ENCODE measurements around the gene ABI1. TPM values are rescaled to one million over a fixed set of nuclear protein-coding genes. Genes with fewer than 3 reads are reported as not detected.

The ABI1 gene
- total RNA-seq, 1 donor from 2014 or later = 83.5 TPM

DNA sequence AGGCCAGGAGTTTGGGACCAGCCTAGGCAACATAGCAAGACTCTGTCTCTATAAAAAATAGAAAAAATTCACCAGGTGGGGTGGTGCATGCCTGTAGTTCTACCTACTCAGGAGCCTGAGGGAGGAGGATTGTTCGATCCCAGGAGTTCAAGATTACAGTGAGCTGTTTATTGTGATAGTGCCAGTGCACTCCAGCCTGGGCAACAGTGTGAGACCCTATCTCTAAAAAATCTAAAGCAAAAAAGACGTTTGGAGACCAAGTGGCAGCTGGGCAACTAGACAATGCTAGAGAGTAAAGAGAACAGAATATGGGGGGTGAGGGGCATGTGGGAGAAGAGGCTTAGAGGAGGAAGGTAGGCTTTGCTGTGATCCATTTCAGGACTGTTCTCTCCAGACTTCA lies 161.8 kb downstream of the ABI1 start:
- ATAC-seq (ENCODE audit: low read depth) = no peak
- ChIA-PET CTCF (no interaction called here), POLR2A (no interaction called here)
- no peak for DNase-seq
- Mint-ChIP-seq H3K9me3 (no peaks in the 10 kb centered on the region), H3K4me1 (peaks cover 27% of the 10 kb centered on the region), H3K36me3 (ENCODE audit: low read depth) (peaks cover 22% of the 10 kb centered on the region), H3K4me3 (peak overlapping the region; percentile 93), H3K27ac (no peak overlapping the region), H3K27me3 (no peaks in the 10 kb centered on the region)
- intact Hi-C loops (cut with micrococcal nuclease) = loop anchor here (2.0 to 10.0 kb wide), 4 partner anchors 16 to 543 kb away; partner anchors contain the start of genes ACBD5 and APBB1IP
- TF ChIP-seq, protein P1, sequence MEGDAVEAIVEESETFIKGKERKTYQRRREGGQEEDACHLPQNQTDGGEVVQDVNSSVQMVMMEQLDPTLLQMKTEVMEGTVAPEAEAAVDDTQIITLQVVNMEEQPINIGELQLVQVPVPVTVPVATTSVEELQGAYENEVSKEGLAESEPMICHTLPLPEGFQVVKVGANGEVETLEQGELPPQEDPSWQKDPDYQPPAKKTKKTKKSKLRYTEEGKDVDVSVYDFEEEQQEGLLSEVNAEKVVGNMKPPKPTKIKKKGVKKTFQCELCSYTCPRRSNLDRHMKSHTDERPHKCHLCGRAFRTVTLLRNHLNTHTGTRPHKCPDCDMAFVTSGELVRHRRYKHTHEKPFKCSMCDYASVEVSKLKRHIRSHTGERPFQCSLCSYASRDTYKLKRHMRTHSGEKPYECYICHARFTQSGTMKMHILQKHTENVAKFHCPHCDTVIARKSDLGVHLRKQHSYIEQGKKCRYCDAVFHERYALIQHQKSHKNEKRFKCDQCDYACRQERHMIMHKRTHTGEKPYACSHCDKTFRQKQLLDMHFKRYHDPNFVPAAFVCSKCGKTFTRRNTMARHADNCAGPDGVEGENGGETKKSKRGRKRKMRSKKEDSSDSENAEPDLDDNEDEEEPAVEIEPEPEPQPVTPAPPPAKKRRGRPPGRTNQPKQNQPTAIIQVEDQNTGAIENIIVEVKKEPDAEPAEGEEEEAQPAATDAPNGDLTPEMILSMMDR (IDR thresholded peaks at IDR 0.05) = no peak

DNA sequence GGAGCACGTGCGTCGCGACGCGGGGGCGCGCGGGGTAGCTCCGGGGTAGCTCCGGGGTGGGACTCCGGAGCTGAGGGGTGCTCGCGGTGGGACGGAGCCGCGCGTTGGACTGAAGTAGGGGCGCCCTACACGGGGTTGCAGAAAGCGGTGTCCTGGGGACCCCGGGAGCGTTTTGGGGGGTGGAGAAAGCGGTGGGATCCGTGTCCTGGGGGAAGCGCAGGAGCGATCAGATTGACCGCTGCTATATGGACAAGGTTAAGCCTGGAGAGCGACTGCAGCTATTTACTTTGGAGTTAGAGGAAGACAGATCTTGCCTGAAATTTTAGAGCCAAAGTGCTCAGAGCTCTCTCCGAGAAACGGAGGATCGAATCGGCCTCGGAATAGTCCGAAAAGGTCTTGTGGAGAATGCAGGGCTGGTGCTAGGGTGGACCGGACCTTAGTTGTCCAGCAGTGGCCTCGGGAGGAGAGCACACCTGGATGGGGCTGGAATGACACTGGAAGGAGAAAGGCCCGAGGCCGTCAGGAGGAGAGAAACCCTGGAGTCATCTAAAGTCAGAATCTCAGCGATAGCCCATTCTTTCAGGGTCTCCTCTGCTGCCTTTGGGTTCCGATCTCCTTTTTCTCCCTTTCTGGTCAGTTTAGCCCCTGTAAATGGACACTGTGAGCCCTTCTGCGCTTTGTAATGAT lies 162.7 kb downstream of the ABI1 start:
- Mint-ChIP-seq H3K9me3 (no peaks in the 10 kb centered on the region), H3K27me3 (no peaks in the 10 kb centered on the region), H3K4me3 (peak overlapping the region; percentile 93), H3K36me3 (ENCODE audit: low read depth) (peaks cover 19% of the 10 kb centered on the region), H3K27ac (peak overlapping the region; percentile 65), H3K4me1 (peaks cover 27% of the 10 kb centered on the region)
- CTCF ChIA-PET = interaction anchor here (2.1 to 3.2 kb wide), 2 partner anchors 28 to 183 kb away, joined by 7 to 10 read pairs; no protein-coding TSS in a partner anchor
- POLR2A ChIA-PET = interaction anchor here (0.6 to 2.5 kb wide), 5 partner anchors 42 to 1835 kb away, joined by 3 to 16 read pairs (median 5); partner anchors contain the start of genes MASTL, WAC and YME1L1
- DNase-seq = no peak
- ATAC-seq (ENCODE audit: low read depth) = no peak
- TF ChIP-seq, protein P1 (IDR thresholded peaks at IDR 0.05) = no peak
- intact Hi-C loops (cut with micrococcal nuclease) = loop anchor here (1.0 to 10.0 kb wide), 6 partner anchors 15 to 544 kb away; partner anchors contain the start of genes ACBD5, APBB1IP and YME1L1

- CTCF ChIA-PET = interaction anchor here (2.1 to 3.2 kb wide), 2 partner anchors 29 to 184 kb away, joined by 7 to 10 read pairs; no protein-coding TSS in a partner anchor
- peaks cover 17% of the 10 kb centered on the region for H3K36me3 Mint-ChIP-seq (ENCODE audit: low read depth)
- peaks cover 27% of the 10 kb centered on the region for H3K4me1 Mint-ChIP-seq
- H3K27me3 Mint-ChIP-seq = no peaks in the 10 kb centered on the region
- peak; percentile 65 for DNase-seq
- H3K4me3 Mint-ChIP-seq = peak within 1 kb of the TSS; percentile 93
- H3K27ac Mint-ChIP-seq = peak within 1 kb of the TSS; percentile 84
- H3K9me3 Mint-ChIP-seq = no peaks in the 10 kb centered on the region
- POLR2A ChIA-PET = interaction anchor here (0.6 to 2.5 kb wide), 9 partner anchors 11 to 1835 kb away, joined by 3 to 16 read pairs (median 5); partner anchors contain the start of genes ABI1, MASTL, WAC and YME1L1
- intact Hi-C loops (cut with micrococcal nuclease) = loop anchor here (1.0 to 10.0 kb wide), 5 partner anchors 164 to 545 kb away; partner anchors contain the start of genes ACBD5, APBB1IP and YME1L1
- TF ChIP-seq, protein P1 (IDR thresholded peaks at IDR 0.05) = no peak
- peak; percentile 87 for ATAC-seq (ENCODE audit: low read depth)
These were observed 163.4 kb downstream of the ABI1 start, which contains the start of gene PDSS1 for GRCh38 chr10:26697163-26697921. TSS of gene PDSS1 (plus strand) at chr10:26697701. CDS start at chr10:26697712, 11 bp downstream.

DNA sequence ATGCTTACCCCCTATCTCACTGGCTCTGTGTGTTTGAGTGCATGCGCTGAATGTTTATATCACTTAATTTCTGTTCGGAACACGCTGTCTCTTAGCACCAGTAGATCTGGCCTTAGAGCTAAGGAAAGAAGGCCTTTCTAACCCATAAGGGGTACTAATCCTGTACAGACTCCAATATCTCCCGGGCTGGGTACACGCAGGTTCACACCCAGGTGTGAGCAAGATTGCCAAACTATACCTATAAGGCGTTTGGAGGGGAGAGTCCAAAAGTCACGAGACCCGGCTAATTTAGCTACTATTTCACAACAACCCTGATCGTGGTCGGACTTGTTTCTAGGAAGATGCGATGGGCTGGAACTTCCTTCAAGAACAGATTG lies 164.0 kb downstream of the ABI1 start:
- H3K4me1 Mint-ChIP-seq = peaks cover 25% of the 10 kb centered on the region
- DNase-seq (no peak), ATAC-seq (ENCODE audit: low read depth) (peak; percentile 3)
- CTCF ChIA-PET = interaction anchor here (2.1 to 3.2 kb wide), 2 partner anchors 29 to 185 kb away, joined by 7 to 10 read pairs; no protein-coding TSS in a partner anchor
- peak overlapping the region; percentile 93 for H3K4me3 Mint-ChIP-seq
- POLR2A ChIA-PET = interaction anchor here (0.6 to 2.5 kb wide), 10 partner anchors 10 to 1836 kb away, joined by 3 to 16 read pairs (median 5); partner anchors contain the start of genes ABI1, MASTL, WAC and YME1L1
- H3K27me3 Mint-ChIP-seq = no peaks in the 10 kb centered on the region
- peak overlapping the region; percentile 84 for H3K27ac Mint-ChIP-seq
- TF ChIP-seq, protein P1 (IDR thresholded peaks at IDR 0.05) = no peak
- no peaks in the 10 kb centered on the region for H3K9me3 Mint-ChIP-seq
- intact Hi-C loops (cut with micrococcal nuclease) = loop anchor here (1.0 to 10.0 kb wide), 5 partner anchors 165 to 546 kb away; partner anchors contain the start of genes ACBD5, APBB1IP and YME1L1
- H3K36me3 Mint-ChIP-seq (ENCODE audit: low read depth) = peaks cover 12% of the 10 kb centered on the region

Other genes starting within 250 kb of the ABI1 start
- 8.7 and 9.0 TPM in 2 replicates for gene PDSS1, start 163.3 kb downstream of the ABI1 start, total RNA-seq
- 6.0 and 7.7 TPM in 2 replicates for gene ANKRD26, start 239.5 kb upstream of the ABI1 start, total RNA-seq

All from activated B cell treated with CpG ODN at 0.5 μM for 24 hours (primary cell).